ENCODE data around the gene TSSC4.

DNA sequence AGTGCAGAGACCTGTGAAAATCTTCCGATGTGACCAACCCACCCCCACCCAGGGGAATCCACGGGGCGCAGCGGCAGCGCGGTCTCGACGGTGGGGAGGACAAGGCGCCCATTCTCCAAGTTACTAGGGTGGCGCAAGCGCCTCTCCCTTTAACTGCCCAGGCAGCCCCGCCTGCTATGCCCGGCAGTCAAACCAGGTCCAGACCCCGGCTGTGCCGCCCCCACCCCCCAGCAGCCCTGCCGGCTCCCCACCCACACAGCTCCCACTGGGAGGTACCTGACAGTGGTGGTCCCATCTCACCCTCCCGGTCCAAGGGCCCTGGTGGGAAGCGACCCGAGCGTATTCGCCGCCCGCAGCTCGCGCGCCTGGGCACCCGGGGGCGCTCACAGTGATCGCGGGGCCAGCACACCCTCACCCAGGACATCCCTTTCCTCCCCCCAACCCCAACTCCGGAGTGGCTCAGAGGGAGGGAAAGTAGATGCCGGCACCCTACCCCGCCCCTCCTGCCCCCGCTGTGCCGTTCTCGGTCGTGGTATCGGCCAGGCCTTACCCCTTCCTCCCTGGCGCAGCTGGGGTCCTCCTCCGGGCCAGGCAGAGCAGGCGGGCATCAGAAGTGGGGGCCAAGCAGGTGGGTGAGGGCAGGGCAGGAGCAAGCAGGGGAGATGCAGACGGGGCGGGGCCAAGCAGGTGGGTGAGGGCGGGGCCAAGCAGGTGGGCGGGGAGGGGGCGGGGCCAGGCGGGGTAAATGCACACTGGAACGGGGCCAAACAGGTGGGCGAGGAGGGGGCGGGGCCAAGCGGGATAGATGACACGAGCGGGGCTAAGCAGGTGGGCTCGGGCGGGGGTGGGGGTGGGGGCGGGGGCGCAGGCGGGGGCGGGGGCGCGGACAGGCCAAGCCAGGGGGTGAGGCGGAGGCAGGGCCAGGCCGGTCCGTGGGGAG lies 43.6 kb downstream of the TSSC4 start, which contains the start of gene TRPM5:
- TF ChIP-seq RBM39 (optimal IDR thresholded peaks at IDR 0.05; ENCODE audit: low read depth, low read length), result no peak
- TF ChIP-seq, protein P1, sequence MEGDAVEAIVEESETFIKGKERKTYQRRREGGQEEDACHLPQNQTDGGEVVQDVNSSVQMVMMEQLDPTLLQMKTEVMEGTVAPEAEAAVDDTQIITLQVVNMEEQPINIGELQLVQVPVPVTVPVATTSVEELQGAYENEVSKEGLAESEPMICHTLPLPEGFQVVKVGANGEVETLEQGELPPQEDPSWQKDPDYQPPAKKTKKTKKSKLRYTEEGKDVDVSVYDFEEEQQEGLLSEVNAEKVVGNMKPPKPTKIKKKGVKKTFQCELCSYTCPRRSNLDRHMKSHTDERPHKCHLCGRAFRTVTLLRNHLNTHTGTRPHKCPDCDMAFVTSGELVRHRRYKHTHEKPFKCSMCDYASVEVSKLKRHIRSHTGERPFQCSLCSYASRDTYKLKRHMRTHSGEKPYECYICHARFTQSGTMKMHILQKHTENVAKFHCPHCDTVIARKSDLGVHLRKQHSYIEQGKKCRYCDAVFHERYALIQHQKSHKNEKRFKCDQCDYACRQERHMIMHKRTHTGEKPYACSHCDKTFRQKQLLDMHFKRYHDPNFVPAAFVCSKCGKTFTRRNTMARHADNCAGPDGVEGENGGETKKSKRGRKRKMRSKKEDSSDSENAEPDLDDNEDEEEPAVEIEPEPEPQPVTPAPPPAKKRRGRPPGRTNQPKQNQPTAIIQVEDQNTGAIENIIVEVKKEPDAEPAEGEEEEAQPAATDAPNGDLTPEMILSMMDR (IDR thresholded peaks at IDR 0.05 in 2 of 3, conservative IDR thresholded peaks at IDR 0.05 in 1 of 3; ENCODE audit: insufficient read depth in 2 of 3, low read depth in 1 of 3, low read length in 3 of 3), result no peak

All from K562 (cell line).